Neural cell (in vitro differentiated cells): Measurements from ENCODE around the gene U2SURP. TPM values are rescaled to one million over a fixed set of nuclear protein-coding genes. Genes with fewer than 3 reads are reported as not detected.

Experiments
- H2AFZ ChIP-seq: fragments of 200-600, 300-800 bp; sonication (generic), shearing (Covaris generic); 2 replicates; pipeline ENCODE4 v1.6.0; 2014; ENCODE audit warnings: low read depth, mild to moderate bottlenecking, antibody characterized with exemption, low read length, moderate library complexity
- H3F3A ChIP-seq: fragments of 200-600 bp; shearing (Covaris generic); 2 replicates; pipeline ENCODE4 v1.6.1; 2016; ENCODE audit warnings: mild to moderate bottlenecking, moderate library complexity, mixed read lengths, antibody characterized with exemption, low read length; ENCODE audit not compliant: insufficient read depth, poor library complexity, severe bottlenecking
- H3K27ac ChIP-seq: fragments of 200-600, 300-800 bp; sonication (generic), shearing (Covaris generic); 2 replicates; pipeline ENCODE4 v1.5.1; 2014; ENCODE audit warnings: mild to moderate bottlenecking, low read length, moderate library complexity
- H3K27me3 ChIP-seq: fragments of 300-800, 200-600 bp; sonication (generic), shearing (Covaris generic); 2 replicates; pipeline ENCODE4 v1.6.0; 2014; ENCODE audit warnings: mild to moderate bottlenecking, low read depth, low read length, moderate library complexity; ENCODE audit not compliant: insufficient read depth
- H3K36me3 ChIP-seq: fragments of 300-800, 200-600 bp; sonication (generic), shearing (Covaris generic); 2 replicates; pipeline ENCODE4 v1.5.1; 2014; ENCODE audit warnings: mild to moderate bottlenecking, antibody characterized with exemption, low read length, moderate library complexity; ENCODE audit not compliant: insufficient read depth
- H3K4me2 ChIP-seq: fragments of 300-800, 200-600 bp; sonication (generic), shearing (Covaris generic); 2 replicates; pipeline ENCODE4 v1.6.0; 2014; ENCODE audit warnings: mild to moderate bottlenecking, low read length
- H3K4me3 ChIP-seq: fragments of 300-800, 200-600 bp; sonication (generic), shearing (Covaris generic); 2 replicates; pipeline ENCODE4 v1.5.1; 2014; ENCODE audit warnings: mild to moderate bottlenecking, low read length, moderate library complexity
- H3K79me2 ChIP-seq: fragments of 200-600 bp; shearing (Covaris generic); replicated peaks from 2 replicates; pipeline ENCODE4 v1.6.0; 2014; ENCODE audit warnings: mild to moderate bottlenecking, low read length, moderate library complexity; ENCODE audit not compliant: insufficient read depth
- H3K9ac ChIP-seq: fragments of 300-800, 200-600 bp; sonication (generic), shearing (Covaris generic); 2 replicates; pipeline ENCODE4 v1.6.1; 2016; ENCODE audit warnings: mild to moderate bottlenecking, low read length, mixed read lengths
- H3K9me2 ChIP-seq: fragments of 200-600 bp; shearing (Covaris generic); 2 replicates; pipeline ENCODE4 v1.6.1; 2016; ENCODE audit warnings: mild to moderate bottlenecking, low read length, mixed read lengths; ENCODE audit not compliant: insufficient read depth
- H3K9me3 ChIP-seq: fragments of 200-600, 300-800 bp; sonication (generic), shearing (Covaris generic); 2 replicates; pipeline ENCODE4 v1.6.1; 2016; ENCODE audit warnings: mild to moderate bottlenecking, mixed run types, low read length, moderate library complexity, mixed read lengths
- H4K20me1 ChIP-seq: fragments of 200-600 bp; shearing (Covaris generic); 2 replicates; pipeline ENCODE4 v1.6.1; 2016; ENCODE audit warnings: mild to moderate bottlenecking, mixed run types; ENCODE audit not compliant: insufficient read depth
- EZH2 ChIP-seq: fragments of 200-600, 300-800 bp; shearing (Covaris generic), sonication (generic); IDR thresholded peaks from 2 replicates; pipeline ENCODE4 v1.6.1; 2014; ENCODE audit warnings: antibody characterized with exemption, low read length, borderline replicate concordance, mild to moderate bottlenecking; ENCODE audit not compliant: insufficient read depth, poor library complexity, severe bottlenecking
- MXI1 ChIP-seq: fragments of 450-650 bp; conservative IDR thresholded peaks from 2 replicates; pipeline ENCODE4 v1.6.1; 2014; ENCODE audit warnings: antibody characterized with exemption, mild to moderate bottlenecking; ENCODE audit not compliant: poor library complexity, severe bottlenecking
- POLR2AphosphoS5 ChIP-seq: IDR thresholded peaks from 2 replicates; pipeline ENCODE4 v1.6.1; 2012
- SMC3 ChIP-seq: fragments of 450-650 bp; conservative IDR thresholded peaks from 2 replicates; pipeline ENCODE4 v1.6.1; 2014; ENCODE audit warnings: antibody characterized with exemption, mild to moderate bottlenecking, moderate library complexity; ENCODE audit not compliant: poor library complexity
- polyA plus RNA-seq: library from polyadenylated mRNA; depleted of rRNA; stranded (reverse); fragments of >200 nt; gene quantifications from 2 replicates; pipeline ENCODE4 v1.2.3, GENCODE V29; 2014
- TF ChIP-seq, protein P1 (sequence below): fragments of 450-650 bp; IDR thresholded peaks from 2 replicates; pipeline ENCODE4 v1.5.1; 2014; ENCODE audit warnings: antibody characterized with exemption, mild to moderate bottlenecking, moderate library complexity; ENCODE audit not compliant: poor library complexity, severe bottlenecking

U2SURP gene
- polyA plus RNA-seq, 1 donor from 2014 or later, result 159 TPM

DNA sequence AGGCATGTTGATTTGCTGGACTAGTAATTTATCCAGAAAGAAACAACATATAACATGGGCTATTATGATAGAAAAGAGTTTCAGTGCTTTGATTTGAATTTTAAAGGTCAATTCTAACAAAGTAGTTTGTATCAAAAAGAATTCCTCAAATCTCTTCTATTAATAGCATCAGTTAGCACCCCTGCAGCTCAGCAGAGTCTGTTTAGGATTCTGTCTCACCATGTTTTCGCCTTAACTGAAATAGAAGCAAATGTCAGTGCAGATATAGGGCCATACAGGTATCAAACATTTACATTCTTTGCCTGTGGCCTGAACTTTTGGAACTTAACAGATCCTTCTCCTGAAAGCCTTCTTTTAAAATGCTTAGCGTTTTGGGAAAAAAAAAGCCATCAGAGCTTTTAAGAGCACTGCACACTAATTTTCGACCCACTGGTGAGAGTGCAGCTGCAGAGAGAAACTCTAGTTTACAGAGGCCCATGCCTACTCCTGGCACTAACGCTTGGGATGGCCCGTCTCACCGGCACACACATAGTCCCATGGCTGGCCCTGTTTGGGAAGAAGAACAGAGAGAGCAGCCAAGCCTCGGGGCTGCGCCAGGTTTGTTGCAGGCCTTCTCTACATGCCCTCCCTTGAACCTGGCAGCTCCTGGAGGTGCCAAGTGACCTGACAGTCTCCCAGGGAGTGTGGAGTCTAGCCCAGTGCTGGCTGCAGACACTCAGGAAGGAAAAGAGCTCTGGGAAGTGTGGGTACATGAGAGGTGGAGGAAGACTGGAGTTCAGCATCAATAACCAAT, 28.0 kb upstream of the U2SURP start:
- no peak overlapping the region for H3K9ac ChIP-seq
- H3K79me2 ChIP-seq, result no peaks in the 10 kb centered on the region
- H3K9me3 ChIP-seq, result no peaks in the 10 kb centered on the region
- H2AFZ ChIP-seq, result no peak overlapping the region
- TF ChIP-seq POLR2AphosphoS5, result no peak
- H3K36me3 ChIP-seq, result no peaks in the 10 kb centered on the region
- H3K9me2 ChIP-seq, result no peaks in the 10 kb centered on the region
- H3F3A ChIP-seq, result no peaks in the 10 kb centered on the region
- no peak overlapping the region for H3K4me3 ChIP-seq
- no peak overlapping the region for H3K4me2 ChIP-seq
- H3K27me3 ChIP-seq, result no peaks in the 10 kb centered on the region
- H4K20me1 ChIP-seq, result no peaks in the 10 kb centered on the region
- H3K27ac ChIP-seq, result no peak overlapping the region

DNA sequence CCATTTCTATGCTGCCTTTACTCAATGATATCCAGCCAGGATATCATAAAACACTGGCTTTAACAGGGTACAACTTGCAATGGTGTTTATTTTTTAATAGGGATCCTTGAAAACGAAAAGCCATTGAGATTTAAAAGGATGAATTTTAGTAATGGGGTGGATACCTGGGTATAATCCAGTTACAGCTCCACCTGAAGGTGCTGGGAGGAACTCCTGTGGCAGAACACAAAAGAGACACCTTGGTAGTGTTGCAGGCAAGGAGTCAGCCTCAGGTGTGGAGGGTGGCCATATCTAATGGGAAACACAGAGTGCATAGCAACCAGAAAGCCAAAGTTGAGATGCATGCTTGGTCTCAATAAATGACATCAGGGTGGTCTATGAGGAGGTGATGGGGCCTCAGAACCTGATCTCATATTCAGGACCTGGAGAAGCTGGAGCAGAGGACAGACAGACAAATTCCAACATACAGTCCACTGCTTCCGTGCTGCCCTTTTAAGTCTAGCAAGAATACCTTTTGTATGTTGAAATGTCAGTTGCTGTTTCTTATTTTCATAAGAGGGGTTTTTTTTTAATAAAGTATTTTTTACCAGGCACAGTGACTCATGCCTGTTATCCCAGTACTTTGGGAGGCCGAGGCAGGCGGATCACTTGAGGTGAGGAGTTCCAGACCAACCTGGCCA, 25.9 kb upstream of the U2SURP start:
- H2AFZ ChIP-seq, result no peak overlapping the region
- no peaks in the 10 kb centered on the region for H3F3A ChIP-seq
- TF ChIP-seq SMC3, result no peak
- TF ChIP-seq MXI1, result no peak
- H3K9me2 ChIP-seq, result no peaks in the 10 kb centered on the region
- no peaks in the 10 kb centered on the region for H3K9me3 ChIP-seq
- no peaks in the 10 kb centered on the region for H3K27me3 ChIP-seq
- H4K20me1 ChIP-seq, result no peaks in the 10 kb centered on the region
- no peak overlapping the region for H3K4me2 ChIP-seq
- H3K9ac ChIP-seq, result no peak overlapping the region
- no peak overlapping the region for H3K4me3 ChIP-seq
- H3K36me3 ChIP-seq, result no peaks in the 10 kb centered on the region
- H3K27ac ChIP-seq, result no peak overlapping the region
- H3K79me2 ChIP-seq, result no peaks in the 10 kb centered on the region

DNA sequence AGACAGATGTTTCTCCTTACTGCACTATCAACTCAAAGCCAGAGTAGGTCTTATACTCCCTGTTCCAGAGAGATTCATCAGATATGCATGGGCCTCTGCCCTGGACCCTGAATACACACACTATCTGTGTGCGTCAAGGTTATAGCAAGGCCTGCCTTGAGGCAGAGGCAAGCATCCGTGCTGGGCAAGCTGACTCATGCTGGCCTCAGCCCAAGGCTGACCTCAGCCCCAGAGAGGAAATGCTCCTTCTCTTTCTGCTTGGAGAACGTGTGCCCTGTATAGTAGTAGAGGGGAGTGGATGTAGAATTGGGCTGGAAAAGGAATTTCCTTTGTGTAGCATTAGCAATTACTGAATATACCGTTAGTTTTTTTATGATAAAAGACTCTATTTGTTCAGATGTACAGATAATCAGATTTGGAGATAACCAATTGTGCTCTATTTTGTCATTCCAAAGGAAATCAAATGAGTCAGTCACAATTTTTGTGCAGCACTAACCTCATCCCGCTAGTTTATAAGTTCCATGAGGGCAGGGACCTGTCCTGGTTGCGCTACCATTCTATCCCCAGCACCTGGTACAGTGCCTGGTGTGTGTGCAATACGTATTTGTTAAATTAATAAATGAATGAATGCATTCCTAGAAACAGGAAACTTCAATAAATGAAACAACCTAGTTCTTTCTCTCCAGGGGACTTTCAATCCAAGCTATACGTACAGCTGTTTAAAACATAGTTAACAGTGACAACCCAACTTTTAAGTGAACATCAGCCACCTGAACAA, 24.6 kb upstream of the U2SURP start:
- H3K36me3 ChIP-seq, result no peaks in the 10 kb centered on the region

More for the DNA sequence above, 24.6 kb upstream of the U2SURP start:
- no peaks in the 10 kb centered on the region for H3K9me2 ChIP-seq
- H4K20me1 ChIP-seq, result no peaks in the 10 kb centered on the region
- no peak overlapping the region for H3K9ac ChIP-seq
- no peak overlapping the region for H2AFZ ChIP-seq
- H3K79me2 ChIP-seq, result no peaks in the 10 kb centered on the region
- no peaks in the 10 kb centered on the region for H3F3A ChIP-seq
- H3K9me3 ChIP-seq, result no peaks in the 10 kb centered on the region
- H3K4me3 ChIP-seq, result no peak overlapping the region
- no peaks in the 10 kb centered on the region for H3K27me3 ChIP-seq
- no peak overlapping the region for H3K4me2 ChIP-seq
- no peak overlapping the region for H3K27ac ChIP-seq
- no peak for TF ChIP-seq EZH2
- TF ChIP-seq, protein P1, sequence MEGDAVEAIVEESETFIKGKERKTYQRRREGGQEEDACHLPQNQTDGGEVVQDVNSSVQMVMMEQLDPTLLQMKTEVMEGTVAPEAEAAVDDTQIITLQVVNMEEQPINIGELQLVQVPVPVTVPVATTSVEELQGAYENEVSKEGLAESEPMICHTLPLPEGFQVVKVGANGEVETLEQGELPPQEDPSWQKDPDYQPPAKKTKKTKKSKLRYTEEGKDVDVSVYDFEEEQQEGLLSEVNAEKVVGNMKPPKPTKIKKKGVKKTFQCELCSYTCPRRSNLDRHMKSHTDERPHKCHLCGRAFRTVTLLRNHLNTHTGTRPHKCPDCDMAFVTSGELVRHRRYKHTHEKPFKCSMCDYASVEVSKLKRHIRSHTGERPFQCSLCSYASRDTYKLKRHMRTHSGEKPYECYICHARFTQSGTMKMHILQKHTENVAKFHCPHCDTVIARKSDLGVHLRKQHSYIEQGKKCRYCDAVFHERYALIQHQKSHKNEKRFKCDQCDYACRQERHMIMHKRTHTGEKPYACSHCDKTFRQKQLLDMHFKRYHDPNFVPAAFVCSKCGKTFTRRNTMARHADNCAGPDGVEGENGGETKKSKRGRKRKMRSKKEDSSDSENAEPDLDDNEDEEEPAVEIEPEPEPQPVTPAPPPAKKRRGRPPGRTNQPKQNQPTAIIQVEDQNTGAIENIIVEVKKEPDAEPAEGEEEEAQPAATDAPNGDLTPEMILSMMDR, result no peak
